H54 (cell line): Measurements from ENCODE around the gene UBE2G1.
"Not testable (repeated sequence)": the region's sequence is repeated elsewhere in the genome, so short reads cannot be mapped to it uniquely, and the experiment has no call there.

Experiments used
- DNase-seq: peaks from one replicate; pipeline ENCODE4 v3.0.0; 2011; ENCODE audit warnings: low spot score, mixed read lengths; ENCODE audit not compliant: insufficient read length
- FAIRE-seq: peaks from 3 replicates; lab custom pipeline; 2011; peaks lifted over from hg19 to GRCh38; lab: Jason Lieb, UNC
- POLR2A ChIP-seq: IDR thresholded peaks from 2 replicates; pipeline ENCODE4 v1.6.1; 2011; ENCODE audit warnings: low read depth, mild to moderate bottlenecking, low read length

Gene UBE2G1

DNA sequence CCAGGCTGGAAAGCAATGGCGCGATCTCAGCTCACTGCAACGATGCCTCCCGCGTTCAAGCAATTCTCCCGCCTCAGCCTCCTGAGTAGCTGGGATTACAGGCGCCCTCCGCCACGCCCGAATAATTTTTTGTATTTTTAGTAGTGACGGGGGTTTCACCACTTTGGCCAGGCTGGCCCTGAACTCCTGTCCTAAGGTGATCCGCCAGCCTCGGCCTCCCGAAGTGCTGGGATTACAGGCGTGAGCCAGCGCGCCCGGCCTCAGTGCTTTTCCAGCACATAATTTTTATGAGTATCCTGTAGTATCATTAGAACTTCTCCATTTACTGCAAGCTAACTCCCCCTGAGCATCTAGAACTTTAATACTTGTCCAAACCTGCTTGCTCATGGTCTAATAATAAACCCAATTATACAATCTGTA is 1.8 kb downstream of the UBE2G1 start:
- TF ChIP-seq POLR2A = no peak
- FAIRE-seq (no peak), DNase-seq (no peak)

DNA sequence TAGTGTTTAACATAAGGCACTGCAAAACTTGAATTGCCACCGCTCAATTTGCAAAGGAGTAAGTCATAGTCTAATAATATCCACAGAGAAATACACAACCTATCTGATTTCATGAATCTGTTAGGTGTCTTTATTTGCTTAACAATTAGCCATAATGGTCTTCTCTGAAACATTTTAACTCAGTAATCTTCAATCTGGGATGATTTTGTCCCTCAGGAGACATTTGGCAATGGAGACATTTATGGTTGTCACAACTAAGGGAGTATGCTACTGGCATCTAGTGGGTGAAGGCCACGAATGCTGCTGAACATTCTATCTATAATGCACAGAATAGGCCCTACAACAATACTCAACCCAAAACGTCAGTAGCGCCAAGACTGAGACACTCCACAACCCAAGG is 4.3 kb downstream of the UBE2G1 start:
- no peak for FAIRE-seq
- DNase-seq = no peak
- no peak for TF ChIP-seq POLR2A

DNA sequence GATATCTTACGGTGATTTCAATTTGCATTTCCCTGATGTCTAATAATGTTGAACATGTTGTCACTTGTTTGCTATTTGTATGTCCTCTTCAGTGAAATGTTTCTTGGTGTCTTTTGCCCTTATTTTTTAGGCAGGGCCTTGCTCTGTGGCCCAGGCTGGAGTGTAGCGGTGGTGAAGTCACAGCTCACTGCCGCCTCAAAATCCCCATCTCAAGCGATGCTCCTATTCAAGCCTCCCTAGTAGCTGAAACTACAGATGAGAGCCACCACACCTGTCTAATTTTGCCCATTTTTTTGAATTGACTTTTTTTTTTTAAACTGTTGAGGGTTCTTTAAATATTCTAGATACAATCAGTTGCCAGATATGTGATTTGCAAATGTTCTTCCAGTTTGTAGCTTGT is 8.3 kb downstream of the UBE2G1 start:
- DNase-seq = no peak
- no peak for FAIRE-seq
- TF ChIP-seq POLR2A = no peak

- DNase-seq = no peak
- no peak for TF ChIP-seq POLR2A
- FAIRE-seq = no peak
Measured at GRCh38 chr17:4357671-4358070, 8.8 kb downstream of the UBE2G1 start.

DNA sequence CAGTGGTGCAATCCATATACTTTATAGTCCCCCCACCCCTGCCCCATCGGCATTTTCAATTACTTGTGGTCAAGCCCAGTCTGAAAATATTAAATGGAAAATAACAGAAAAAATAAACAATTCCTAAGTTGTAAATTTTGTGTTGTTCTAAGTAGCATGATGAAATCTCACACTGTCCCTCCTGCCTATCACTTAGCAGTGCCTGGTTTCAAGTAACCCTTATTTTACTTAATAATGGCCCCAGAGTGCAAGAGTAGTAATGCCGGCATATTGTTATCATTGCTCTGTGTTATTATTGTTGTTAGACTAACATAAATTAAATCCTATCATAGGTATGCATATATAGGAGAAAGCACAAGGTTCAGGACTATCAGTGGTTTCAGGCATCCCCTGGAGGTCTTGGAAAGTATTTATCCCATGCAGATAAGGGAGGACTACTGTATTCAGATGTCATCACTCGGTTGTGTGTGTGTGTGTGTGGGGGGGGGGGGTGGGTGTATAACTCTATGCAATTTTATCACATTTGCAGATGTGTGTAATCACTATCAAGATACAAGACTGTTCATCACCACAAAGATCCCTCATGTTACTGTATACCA is 9.3 kb downstream of the UBE2G1 start:
- FAIRE-seq (no peak), DNase-seq (no peak)
- TF ChIP-seq POLR2A = no peak

DNA sequence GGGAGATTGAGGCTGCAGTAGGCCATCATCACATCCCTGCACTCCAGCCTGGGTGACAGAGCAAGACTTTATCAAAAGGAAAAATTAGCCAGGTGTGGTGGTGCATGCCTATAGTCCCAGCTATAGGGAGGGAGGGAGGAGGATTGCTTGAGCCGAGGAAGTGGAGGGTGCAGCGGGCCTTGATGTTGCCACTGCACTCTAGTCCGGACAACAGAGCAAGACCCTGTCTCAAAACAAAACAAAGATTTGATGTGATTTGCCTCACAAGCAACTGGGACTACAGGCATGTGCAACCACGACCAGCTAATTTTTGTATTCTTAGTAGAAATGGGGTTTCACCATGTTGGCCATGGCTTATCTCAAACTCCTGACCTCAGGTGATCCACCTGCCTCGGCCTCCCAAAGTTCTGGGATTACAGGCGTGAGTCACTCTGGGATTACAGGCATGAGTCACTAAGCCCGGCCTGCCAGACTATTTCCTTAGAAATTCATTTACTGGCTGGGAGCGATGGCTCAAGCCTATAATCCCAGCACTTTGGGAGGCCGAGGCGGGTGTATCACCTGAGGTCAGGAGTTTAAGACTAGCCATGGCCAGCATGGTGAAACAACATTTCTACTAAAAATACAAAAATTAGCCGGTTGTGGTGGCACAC is 11.5 kb downstream of the UBE2G1 start:
- no peak for TF ChIP-seq POLR2A
- DNase-seq (no peak), FAIRE-seq (no peak)

DNA sequence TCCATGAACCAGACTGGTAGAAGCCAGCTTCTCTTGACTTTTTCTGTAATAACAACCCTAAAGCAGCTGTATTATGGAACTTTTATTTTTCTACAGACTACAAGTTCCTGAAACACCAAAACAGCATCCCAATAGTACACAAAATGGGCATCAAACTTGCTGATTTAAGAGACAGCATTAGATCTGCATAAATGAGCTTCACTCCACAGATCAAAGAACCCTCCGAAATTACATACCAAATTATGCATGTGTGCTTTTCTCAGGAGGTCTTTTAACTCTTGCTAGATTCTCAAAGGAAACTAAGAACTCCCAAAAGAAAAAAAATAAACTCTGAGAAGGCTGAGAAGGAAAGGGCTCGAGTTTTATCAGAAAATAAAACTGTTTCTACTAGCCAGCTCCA is 12.3 kb downstream of the UBE2G1 start:
- DNase-seq = no peak
- TF ChIP-seq POLR2A = no peak
- no peak for FAIRE-seq

- FAIRE-seq = not testable (repeated sequence)
Measured at GRCh38 chr17:4350214-4350613, 16.3 kb downstream of the UBE2G1 start.

GRCh38 chr17:4345581-4346252 is 20.8 kb downstream of the UBE2G1 start:
- FAIRE-seq (no peak), DNase-seq (no peak)
- no peak for TF ChIP-seq POLR2A

More at GRCh38 chr17:4350214-4350613, 16.3 kb downstream of the UBE2G1 start:
- DNase-seq = not testable (repeated sequence)

DNA sequence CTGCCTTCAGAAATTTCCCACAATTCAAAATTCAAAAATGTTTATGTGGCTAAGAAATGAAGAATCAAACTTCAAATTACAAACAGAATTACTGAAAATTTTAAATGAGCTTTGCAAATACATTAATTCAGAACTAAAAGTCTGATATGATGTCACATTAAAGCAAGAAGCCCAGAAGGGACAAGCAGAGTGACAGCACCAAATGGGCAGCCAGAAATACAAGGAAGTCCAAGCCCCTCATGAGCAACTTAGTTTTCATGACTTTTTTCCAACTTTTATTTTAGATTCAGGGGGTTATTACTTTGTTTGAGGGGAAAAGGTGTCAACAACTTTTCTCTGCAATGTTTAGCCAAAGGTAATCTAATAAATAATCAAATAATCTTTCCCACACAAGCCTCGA is 21.5 kb downstream of the UBE2G1 start:
- no peak for TF ChIP-seq POLR2A
- FAIRE-seq (no peak), DNase-seq (no peak)

GRCh38 chr17:4342535-4342934 is 23.9 kb downstream of the UBE2G1 start:
- FAIRE-seq = no peak
- no peak for TF ChIP-seq POLR2A
- DNase-seq = no peak

DNA sequence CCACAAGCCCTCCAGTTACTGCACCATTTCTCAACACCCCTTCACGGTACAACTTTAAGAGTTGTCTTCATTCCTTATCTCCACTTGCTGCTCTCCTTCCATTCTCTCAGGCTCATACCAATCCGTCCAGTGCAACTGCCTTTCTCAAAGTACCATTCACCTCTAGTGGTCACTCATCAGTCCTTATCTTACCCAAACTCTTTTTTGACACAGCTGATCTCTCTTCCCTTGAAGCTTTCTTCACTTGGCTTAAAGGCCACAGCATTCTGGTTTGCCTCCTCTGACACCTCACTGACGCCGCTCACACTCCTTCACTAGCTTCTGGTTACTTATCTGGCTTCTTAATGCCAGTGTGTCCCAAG is 24.9 kb downstream of the UBE2G1 start:
- no peak for TF ChIP-seq POLR2A
- DNase-seq = no peak
- no peak for FAIRE-seq

GRCh38 chr17:4340914-4341615 is 25.4 kb downstream of the UBE2G1 start:
- TF ChIP-seq POLR2A = no peak
- FAIRE-seq (no peak), DNase-seq (no peak)
